Nephron (organoid): ENCODE data around the gene FAM156B.
A peak's percentile ranks its signal among the peaks of the same experiment; 100 is the strongest.
"Not testable (repeated sequence)": the region's sequence is repeated elsewhere in the genome, so short reads cannot be mapped to it uniquely, and the experiment has no call there.

Experiments
- H3K27ac Mint-ChIP-seq, 3 experiments: 2 replicates each; pipeline ENCODE4 v1.8.0; 2020; ENCODE audit warnings: mixed read lengths in 3 of 3, mild to moderate bottlenecking in 2 of 3, moderate library complexity in 1 of 3
- H3K27me3 Mint-ChIP-seq: 2 replicates; pipeline ENCODE4 v1.8.0; 2021; ENCODE audit warnings: low read depth, mild to moderate bottlenecking, moderate library complexity, mixed read lengths
- H3K36me3 Mint-ChIP-seq: 2 replicates; pipeline ENCODE4 v1.8.0; 2020; ENCODE audit warnings: low read depth, mixed read lengths
- H3K4me1 Mint-ChIP-seq: 2 replicates; pipeline ENCODE4 v1.8.0; 2020; ENCODE audit warnings: mixed read lengths
- H3K4me3 Mint-ChIP-seq, 3 experiments: 2 replicates each; pipeline ENCODE4 v1.8.0; 2020; ENCODE audit warnings: mild to moderate bottlenecking in 3 of 3, mixed read lengths in 3 of 3, moderate library complexity in 2 of 3
- H3K9me3 Mint-ChIP-seq: 2 replicates; pipeline ENCODE4 v1.8.0; 2020; ENCODE audit warnings: mixed read lengths
- CTCF ChIP-seq, 3 experiments: fragments of 200-600 bp; sonication (generic); IDR thresholded peaks; one replicate each; pipeline ENCODE4 v1.5.0; 2021; ENCODE audit warnings: antibody characterized with exemption in 3 of 3; ENCODE audit not compliant: unreplicated experiment in 3 of 3

Gene FAM156B

GRCh38 chrX:52896855-52897709, at the start of gene FAM156B:
Gene FAM156B, plus strand, starts transcription at chrX:52897330. Its CDS starts 9,896 bp downstream, at chrX:52907226.
- not testable (repeated sequence) for H3K27ac Mint-ChIP-seq

GRCh38 chrX:52852110-52852860, 44.8 kb upstream of the FAM156B start:
- no peak for TF ChIP-seq CTCF (IDR thresholded peaks at IDR 0.05; ENCODE audit: unreplicated experiment in 3 of 3)
- peaks cover 10% of the 10 kb centered on the region for H3K9me3 Mint-ChIP-seq
- peaks cover 20% of the 10 kb centered on the region for H3K27me3 Mint-ChIP-seq
- H3K27ac Mint-ChIP-seq = no peak overlapping the region
- no peak overlapping the region for H3K4me3 Mint-ChIP-seq
- no peaks in the 10 kb centered on the region for H3K4me1 Mint-ChIP-seq
- H3K36me3 Mint-ChIP-seq = no peaks in the 10 kb centered on the region

More at GRCh38 chrX:52896855-52897709, at the start of gene FAM156B:
- not testable (repeated sequence) for H3K36me3 Mint-ChIP-seq, H3K9me3 Mint-ChIP-seq, H3K4me1 Mint-ChIP-seq, H3K27me3 Mint-ChIP-seq, H3K4me3 Mint-ChIP-seq

GRCh38 chrX:52856991-52857525, 40.1 kb upstream of the FAM156B start:
- H3K27ac Mint-ChIP-seq, H3K9me3 Mint-ChIP-seq, H3K4me3 Mint-ChIP-seq, H3K4me1 Mint-ChIP-seq, H3K36me3 Mint-ChIP-seq: not testable (repeated sequence)
- peaks cover 13% of the 10 kb centered on the region for H3K27me3 Mint-ChIP-seq

- TF ChIP-seq CTCF (IDR thresholded peaks at IDR 0.05; ENCODE audit: unreplicated experiment in 3 of 3) = no peak
- no peak overlapping the region for H3K4me3 Mint-ChIP-seq
- no peaks in the 10 kb centered on the region for H3K9me3 Mint-ChIP-seq
- H3K27me3 Mint-ChIP-seq = peaks cover 4% of the 10 kb centered on the region
- peak overlapping the region; percentile 59 to 71 (median 68) for H3K27ac Mint-ChIP-seq
- no peaks in the 10 kb centered on the region for H3K36me3 Mint-ChIP-seq
- no peaks in the 10 kb centered on the region for H3K4me1 Mint-ChIP-seq
Observed at GRCh38 chrX:52865343-52865998, 31.7 kb upstream of the FAM156B start.

- no peak within 1 kb of the TSS for H3K27ac Mint-ChIP-seq
Observed at GRCh38 chrX:52867610-52868348, 29.4 kb upstream of the FAM156B start, which contains the start of gene XAGE3. Gene XAGE3, minus strand, starts transcription at chrX:52868083. Its CDS starts 950 bp downstream, at chrX:52867133.

More at GRCh38 chrX:52867610-52868348, 29.4 kb upstream of the FAM156B start, which contains the start of gene XAGE3:
- Mint-ChIP-seq H3K4me3 (no peak within 1 kb of the TSS), H3K36me3 (no peaks in the 10 kb centered on the region), H3K9me3 (no peaks in the 10 kb centered on the region), H3K27me3 (peaks cover 4% of the 10 kb centered on the region), H3K4me1 (no peaks in the 10 kb centered on the region)
- TF ChIP-seq CTCF (IDR thresholded peaks at IDR 0.05; ENCODE audit: unreplicated experiment in 3 of 3) = no peak
